HepG2 (cell line): ENCODE data around the gene TBC1D19. TPM values are rescaled to one million over a fixed set of nuclear protein-coding genes. Genes with fewer than 3 reads are reported as not detected.

Experiments used
- ATF6 ChIP-seq: sonication (generic); formaldehyde crosslinking; conservative IDR thresholded peaks from 2 replicates; pipeline ENCODE4 v1.4.0; 2020; ENCODE audit warnings: missing genetic modification reagents
- PLSCR1 ChIP-seq: sonication (generic); formaldehyde crosslinking; IDR thresholded peaks from 2 replicates; pipeline ENCODE4 v1.5.0; 2020; ENCODE audit warnings: missing genetic modification reagents, mild to moderate bottlenecking, borderline replicate concordance
- TCF12 ChIP-seq, 2 experiments: fragments of 450-650 bp in 1 of 2; sonication (generic) in 1 of 2; formaldehyde crosslinking in 1 of 2; IDR thresholded peaks; 2 replicates each; pipeline versions ENCODE4 v1.6.1 to v1.8.0; 2017 to 2022; ENCODE audit warnings: antibody characterized with exemption in 1 of 2, mild to moderate bottlenecking in 1 of 2, missing genetic modification reagents in 1 of 2, moderate library complexity in 1 of 2
- TRAFD1 ChIP-seq: sonication (generic); formaldehyde crosslinking; IDR thresholded peaks from 2 replicates; pipeline ENCODE4 v1.5.1; 2020; ENCODE audit warnings: missing genetic modification reagents, mild to moderate bottlenecking, borderline replicate concordance
- ZUFSP ChIP-seq: sonication (generic); formaldehyde crosslinking; IDR thresholded peaks from 2 replicates; pipeline ENCODE4 v1.9.0; 2021; ENCODE audit warnings: missing genetic modification reagents, mild to moderate bottlenecking, borderline replicate concordance
- polyA plus RNA-seq, 8 experiments: library from polyadenylated mRNA; depleted of rRNA in 3 of 8; stranded (reverse) in 7 of 8; unstranded in 1 of 8; fragments of >200 nt; fragmentation: Illumina TruSeq in 4 of 8; extraction: Trizol in 4 of 8; gene quantifications; 2 replicates each; pipeline versions ENCODE4 v1.2.1 to v1.2.3, GENCODE V29; 2011 to 2016; ENCODE audit warnings: low read depth in 4 of 8, missing spikeins in 1 of 8, mixed read lengths in 1 of 8; ENCODE audit not compliant: insufficient read depth in 1 of 8
- total RNA-seq, 5 experiments: library from RNA; depleted of rRNA; stranded (reverse); fragments of >200 nt; fragmentation: Illumina TruSeq; extraction: Trizol; gene quantifications; 2 replicates each; pipeline ENCODE4 v1.2.3, GENCODE V29; 2016; ENCODE audit warnings: low read depth in 1 of 5
- TF ChIP-seq, protein P1 (sequence below): fragments of 450-650 bp; IDR thresholded peaks from 2 replicates; pipeline ENCODE4 v1.6.1; 2017; ENCODE audit warnings: mild to moderate bottlenecking

The TBC1D19 gene
- total and polyA plus RNA-seq, 2 of the 13 experiments (the other 11 are each of a cell fraction or from before 2014, with no cell fraction given): 1.6 to 3.5 TPM

GRCh38 chr4:26764231-26764630, 180.3 kb downstream of the TBC1D19 start (continued):
- TF ChIP-seq ZUFSP (CRISPR knock-in tag): no peak
- TF ChIP-seq TCF12 (IDR thresholded peaks at IDR 0.05): no peak
- TF ChIP-seq TCF12 (CRISPR knock-in tag; IDR thresholded peaks at IDR 0.05): no peak
- TF ChIP-seq ATF6 (CRISPR knock-in tag): no peak
- no peak for TF ChIP-seq TRAFD1 (CRISPR knock-in tag)
- TF ChIP-seq, protein P1, sequence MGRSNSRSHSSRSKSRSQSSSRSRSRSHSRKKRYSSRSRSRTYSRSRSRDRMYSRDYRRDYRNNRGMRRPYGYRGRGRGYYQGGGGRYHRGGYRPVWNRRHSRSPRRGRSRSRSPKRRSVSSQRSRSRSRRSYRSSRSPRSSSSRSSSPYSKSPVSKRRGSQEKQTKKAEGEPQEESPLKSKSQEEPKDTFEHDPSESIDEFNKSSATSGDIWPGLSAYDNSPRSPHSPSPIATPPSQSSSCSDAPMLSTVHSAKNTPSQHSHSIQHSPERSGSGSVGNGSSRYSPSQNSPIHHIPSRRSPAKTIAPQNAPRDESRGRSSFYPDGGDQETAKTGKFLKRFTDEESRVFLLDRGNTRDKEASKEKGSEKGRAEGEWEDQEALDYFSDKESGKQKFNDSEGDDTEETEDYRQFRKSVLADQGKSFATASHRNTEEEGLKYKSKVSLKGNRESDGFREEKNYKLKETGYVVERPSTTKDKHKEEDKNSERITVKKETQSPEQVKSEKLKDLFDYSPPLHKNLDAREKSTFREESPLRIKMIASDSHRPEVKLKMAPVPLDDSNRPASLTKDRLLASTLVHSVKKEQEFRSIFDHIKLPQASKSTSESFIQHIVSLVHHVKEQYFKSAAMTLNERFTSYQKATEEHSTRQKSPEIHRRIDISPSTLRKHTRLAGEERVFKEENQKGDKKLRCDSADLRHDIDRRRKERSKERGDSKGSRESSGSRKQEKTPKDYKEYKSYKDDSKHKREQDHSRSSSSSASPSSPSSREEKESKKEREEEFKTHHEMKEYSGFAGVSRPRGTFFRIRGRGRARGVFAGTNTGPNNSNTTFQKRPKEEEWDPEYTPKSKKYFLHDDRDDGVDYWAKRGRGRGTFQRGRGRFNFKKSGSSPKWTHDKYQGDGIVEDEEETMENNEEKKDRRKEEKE: no peak
- no peak for TF ChIP-seq PLSCR1
- TF ChIP-seq, all 625 proteins: peak for 0
